Calu3 (cell line): ENCODE measurements around the gene DOCK9. TPM values are rescaled to one million over a fixed set of nuclear protein-coding genes. Genes with fewer than 3 reads are reported as not detected.
A peak's percentile ranks its signal among the peaks of the same experiment; 100 is the strongest.

Source experiments
- BruUV-seq: library from RNA; stranded (reverse); fragments of 400-500 nt; replicated peaks from 2 replicates; lab custom pipeline; 2021; lab: Mats Ljungman, UMichigan
- CTCF ChIA-PET: fragments of 300-600 bp; sonication (Branson Sonifier 250); formaldehyde crosslinking; loops from one replicate; lab custom pipeline; 2022; ENCODE audit warnings: antibody characterized with exemption; lab: Charles Lee
- DNase-seq: peaks from one replicate; pipeline ENCODE4 v3.0.0; 2022
- H3K27ac Mint-ChIP-seq: one replicate; pipeline ENCODE4 v1.8.0; 2022; ENCODE audit warnings: mixed read lengths; ENCODE audit not compliant: unreplicated experiment
- H3K27me3 Mint-ChIP-seq: one replicate; pipeline ENCODE4 v1.8.0; 2022; ENCODE audit warnings: mixed read lengths; ENCODE audit not compliant: unreplicated experiment
- H3K36me3 Mint-ChIP-seq: one replicate; pipeline ENCODE4 v1.8.0; 2022; ENCODE audit warnings: mild to moderate bottlenecking, moderate library complexity, mixed read lengths; ENCODE audit not compliant: insufficient read depth, unreplicated experiment
- H3K4me1 Mint-ChIP-seq: one replicate; pipeline ENCODE4 v1.8.0; 2022; ENCODE audit warnings: mild to moderate bottlenecking, low read depth, mixed read lengths; ENCODE audit not compliant: unreplicated experiment
- H3K4me3 Mint-ChIP-seq: one replicate; pipeline ENCODE4 v1.8.0; 2022; ENCODE audit warnings: mild to moderate bottlenecking, low read depth, moderate library complexity, mixed read lengths; ENCODE audit not compliant: unreplicated experiment
- H3K9me3 Mint-ChIP-seq: one replicate; pipeline ENCODE4 v1.8.0; 2022; ENCODE audit warnings: low read depth, mixed read lengths; ENCODE audit not compliant: unreplicated experiment
- intact Hi-C: fragments of 100-400 bp; cut with micrococcal nuclease; formaldehyde crosslinking; loops from one replicate; pipeline ENCODE4 v1.10.0; 2022; ENCODE audit not compliant: unreplicated experiment
- total RNA-seq: library from RNA; stranded (reverse); gene quantifications from 2 replicates; pipeline ENCODE4 v1.2.3, GENCODE V29; 2022
- TF ChIP-seq, protein P1 (sequence below): fragments of 200-600 bp; IDR thresholded peaks from one replicate; pipeline ENCODE4 v1.8.0; 2022; ENCODE audit warnings: antibody characterized with exemption; ENCODE audit not compliant: unreplicated experiment

The DOCK9 gene
- total RNA-seq, 1 experiment from 2014 or later, result 26.2 TPM

DNA sequence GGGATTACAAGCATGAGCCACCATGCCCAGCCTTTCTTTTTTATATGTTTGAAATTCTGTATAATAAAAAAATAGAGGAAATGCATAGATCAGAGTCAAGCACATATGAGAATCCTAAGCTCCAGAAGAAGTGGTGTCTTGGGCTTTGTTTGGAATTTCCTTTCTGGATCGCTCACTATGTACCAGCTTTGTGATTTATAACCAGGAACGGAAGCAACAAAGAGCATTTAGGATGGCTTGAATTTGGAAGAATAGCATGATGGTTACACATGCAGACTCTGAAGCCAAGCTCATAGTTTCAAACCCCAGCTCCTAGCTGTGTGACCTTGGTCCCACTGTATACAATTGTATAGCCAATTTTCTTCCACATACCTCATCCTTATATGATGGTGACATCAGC is 197.4 kb downstream of the DOCK9 start:
- no peaks in the 10 kb centered on the region for H3K9me3 Mint-ChIP-seq
- no peaks in the 10 kb centered on the region for H3K27me3 Mint-ChIP-seq
- CTCF ChIA-PET, result no interaction called here
- no peaks in the 10 kb centered on the region for H3K4me1 Mint-ChIP-seq
- no TSS peak for BruUV-seq
- DNase-seq, result no peak
- H3K36me3 Mint-ChIP-seq, result no peaks in the 10 kb centered on the region
- H3K4me3 Mint-ChIP-seq, result no peak overlapping the region
- H3K27ac Mint-ChIP-seq, result no peak overlapping the region
- intact Hi-C loops, result no loop called here
- TF ChIP-seq, protein P1, sequence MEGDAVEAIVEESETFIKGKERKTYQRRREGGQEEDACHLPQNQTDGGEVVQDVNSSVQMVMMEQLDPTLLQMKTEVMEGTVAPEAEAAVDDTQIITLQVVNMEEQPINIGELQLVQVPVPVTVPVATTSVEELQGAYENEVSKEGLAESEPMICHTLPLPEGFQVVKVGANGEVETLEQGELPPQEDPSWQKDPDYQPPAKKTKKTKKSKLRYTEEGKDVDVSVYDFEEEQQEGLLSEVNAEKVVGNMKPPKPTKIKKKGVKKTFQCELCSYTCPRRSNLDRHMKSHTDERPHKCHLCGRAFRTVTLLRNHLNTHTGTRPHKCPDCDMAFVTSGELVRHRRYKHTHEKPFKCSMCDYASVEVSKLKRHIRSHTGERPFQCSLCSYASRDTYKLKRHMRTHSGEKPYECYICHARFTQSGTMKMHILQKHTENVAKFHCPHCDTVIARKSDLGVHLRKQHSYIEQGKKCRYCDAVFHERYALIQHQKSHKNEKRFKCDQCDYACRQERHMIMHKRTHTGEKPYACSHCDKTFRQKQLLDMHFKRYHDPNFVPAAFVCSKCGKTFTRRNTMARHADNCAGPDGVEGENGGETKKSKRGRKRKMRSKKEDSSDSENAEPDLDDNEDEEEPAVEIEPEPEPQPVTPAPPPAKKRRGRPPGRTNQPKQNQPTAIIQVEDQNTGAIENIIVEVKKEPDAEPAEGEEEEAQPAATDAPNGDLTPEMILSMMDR, result no peak

DNA sequence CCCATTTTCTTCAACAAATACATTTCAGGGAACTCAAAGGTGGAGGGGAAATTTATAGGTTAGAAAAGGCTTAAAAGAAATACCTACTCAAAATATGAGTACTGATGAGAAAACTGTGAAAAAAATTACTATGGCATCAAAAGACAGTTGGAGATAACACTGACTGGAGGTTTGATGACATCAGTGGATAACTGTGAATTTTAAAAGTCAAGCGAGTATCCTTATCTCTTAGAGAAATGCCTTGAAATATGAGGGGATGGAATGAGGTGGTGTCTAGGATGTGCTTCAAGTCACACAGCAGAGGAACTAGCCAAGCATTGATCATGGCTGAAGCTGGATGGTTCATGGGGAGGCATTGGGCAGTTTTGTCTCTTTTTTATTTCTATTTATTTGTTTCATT is 198.2 kb downstream of the DOCK9 start:
- no TSS peak for BruUV-seq

DNA sequence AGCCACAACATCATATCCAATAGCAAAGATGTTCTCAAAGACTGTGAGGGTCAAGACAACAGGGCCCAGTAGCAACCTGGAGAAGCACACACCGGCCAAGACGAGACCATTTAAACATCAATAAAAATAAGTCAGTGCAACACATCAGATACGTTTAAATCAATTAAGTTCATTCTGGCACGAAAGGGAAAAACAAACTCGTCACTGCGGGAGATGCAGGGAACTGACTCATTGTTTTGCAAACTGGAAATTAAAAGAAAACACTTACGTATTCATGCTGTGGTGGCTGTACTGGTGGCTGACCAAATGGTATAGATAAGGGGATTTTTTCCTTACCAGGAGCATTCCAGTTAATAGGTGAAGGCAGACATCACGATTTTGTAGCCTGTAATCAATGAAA is 199.1 kb downstream of the DOCK9 start:
- no TSS peak for BruUV-seq
- H3K9me3 Mint-ChIP-seq, result no peaks in the 10 kb centered on the region
- CTCF ChIA-PET, result no interaction called here

More for the DNA sequence above, 198.2 kb downstream of the DOCK9 start:
- H3K27ac Mint-ChIP-seq, result no peak overlapping the region
- H3K36me3 Mint-ChIP-seq, result no peaks in the 10 kb centered on the region
- H3K27me3 Mint-ChIP-seq, result no peaks in the 10 kb centered on the region
- no peak for DNase-seq
- no peaks in the 10 kb centered on the region for H3K9me3 Mint-ChIP-seq
- intact Hi-C loops, result no loop called here
- no peaks in the 10 kb centered on the region for H3K4me1 Mint-ChIP-seq
- TF ChIP-seq, protein P1, result no peak
- CTCF ChIA-PET, result no interaction called here
- no peak overlapping the region for H3K4me3 Mint-ChIP-seq

DNA sequence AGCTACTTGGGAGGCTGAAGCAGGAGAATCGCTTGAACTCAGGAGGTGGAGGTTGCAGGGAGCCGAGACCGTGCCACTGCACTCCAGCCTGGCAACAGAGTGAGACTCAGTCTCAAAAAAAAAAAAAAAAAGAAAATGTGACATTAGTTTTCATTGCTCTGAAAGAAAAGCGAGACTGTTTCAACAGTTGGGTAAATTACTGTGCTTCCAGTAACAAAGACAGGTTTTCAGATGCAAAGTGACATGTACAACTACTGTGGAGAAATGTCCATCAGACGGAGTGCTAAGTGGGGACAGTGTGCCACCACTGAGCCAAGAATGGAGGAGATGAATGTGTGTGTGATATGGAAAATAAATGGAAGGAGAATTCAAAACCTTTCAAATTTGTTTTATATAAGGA is 201.2 kb downstream of the DOCK9 start:
- no peaks in the 10 kb centered on the region for H3K9me3 Mint-ChIP-seq
- CTCF ChIA-PET, result no interaction called here
- no peak for DNase-seq
- H3K36me3 Mint-ChIP-seq, result no peaks in the 10 kb centered on the region
- H3K27ac Mint-ChIP-seq, result peak overlapping the region; percentile 21
- H3K27me3 Mint-ChIP-seq, result no peaks in the 10 kb centered on the region
- no peaks in the 10 kb centered on the region for H3K4me1 Mint-ChIP-seq
- TF ChIP-seq, protein P1, result no peak
- no peak overlapping the region for H3K4me3 Mint-ChIP-seq
- intact Hi-C loops, result no loop called here
- no TSS peak for BruUV-seq

More for the DNA sequence above, 199.1 kb downstream of the DOCK9 start:
- no peaks in the 10 kb centered on the region for H3K36me3 Mint-ChIP-seq
- DNase-seq, result no peak
- intact Hi-C loops, result no loop called here
- H3K27me3 Mint-ChIP-seq, result no peaks in the 10 kb centered on the region
- H3K4me1 Mint-ChIP-seq, result no peaks in the 10 kb centered on the region
- no peak overlapping the region for H3K4me3 Mint-ChIP-seq
- H3K27ac Mint-ChIP-seq, result no peak overlapping the region
- TF ChIP-seq, protein P1, result no peak
